Thoracic aorta (tissue), 2 donors: Measurements from ENCODE around the gene PIGU. TPM values are rescaled to one million over a fixed set of nuclear protein-coding genes. Genes with fewer than 3 reads are reported as not detected.
"Not testable (repeated sequence)": the region's sequence is repeated elsewhere in the genome, so short reads cannot be mapped to it uniquely, and the experiment has no call there.

Source experiments
- ATAC-seq: fragments of 150-250 bp; one replicate; pipeline ENCODE4 v1.8.0; 2017; ENCODE audit warnings: low read depth; ENCODE audit not compliant: insufficient number of reproducible peaks, low FRiP score
- DNase-seq: peaks from one replicate; pipeline ENCODE4 v3.0.0-alpha.2; 2020; ENCODE audit warnings: low spot score
- H3K27ac ChIP-seq, 2 donors: fragments of 200-600 bp; sonication (generic); 1 replicate in 1 of 2; 2 replicates in 1 of 2; pipeline ENCODE4 v1.5.1; 2016; ENCODE audit warnings: mild to moderate bottlenecking in 2 of 2, moderate library complexity in 2 of 2
- H3K27me3 ChIP-seq: fragments of 200-600 bp; sonication (generic); replicated peaks from 2 replicates; pipeline ENCODE4 v1.6.0; 2016; ENCODE audit warnings: mild to moderate bottlenecking; ENCODE audit not compliant: insufficient read depth
- H3K36me3 ChIP-seq: fragments of 200-600 bp; sonication (generic); one replicate; pipeline ENCODE4 v1.5.1; 2016
- H3K4me1 ChIP-seq, 2 donors: fragments of 200-600 bp; sonication (generic); 1 replicate in 1 of 2; 2 replicates in 1 of 2; pipeline versions ENCODE4 v1.5.1 to v1.6.0; 2016; ENCODE audit warnings: low read depth in 2 of 2, mild to moderate bottlenecking in 1 of 2; ENCODE audit not compliant: control insufficient read depth in 1 of 2
- H3K4me3 ChIP-seq: fragments of 200-600 bp; sonication (generic); 2 replicates; pipeline ENCODE4 v1.5.1; 2016; ENCODE audit warnings: mild to moderate bottlenecking
- H3K9me3 ChIP-seq: fragments of 200-600 bp; sonication (generic); 2 replicates; pipeline ENCODE4 v1.5.1; 2016
- CTCF ChIP-seq: fragments of 200-600 bp; sonication (generic); IDR thresholded peaks from one replicate; pipeline ENCODE4 v1.5.1; 2019; ENCODE audit warnings: antibody characterized with exemption
- total RNA-seq, 2 donors: library from RNA; depleted of rRNA; stranded (reverse); fragments of >200 nt; gene quantifications; one replicate each; pipeline versions ENCODE4 v1.1.0 to v1.2.3, GENCODE V29; 2016

PIGU gene
- total RNA-seq, 2 donors from 2014 or later = 10.2 to 10.4 TPM

- DNase-seq (no peak), ATAC-seq (no peak)
- Histone ChIP-seq H3K27ac (no peak overlapping the region), H3K4me3 (no peak overlapping the region), H3K36me3 (no peaks in the 10 kb centered on the region), H3K27me3 (no peaks in the 10 kb centered on the region), H3K4me1 (no peaks in the 10 kb centered on the region), H3K9me3 (no peaks in the 10 kb centered on the region)
- TF ChIP-seq CTCF = no peak
Measured at GRCh38 chr20:34669094-34669493, 7.8 kb downstream of the PIGU start.

- not testable (repeated sequence) for ATAC-seq, H3K36me3 ChIP-seq, H3K27ac ChIP-seq, H3K27me3 ChIP-seq, H3K9me3 ChIP-seq, H3K4me3 ChIP-seq, H3K4me1 ChIP-seq, DNase-seq
Measured at GRCh38 chr20:34664751-34665150, 12.1 kb downstream of the PIGU start.

GRCh38 chr20:34663213-34663943 lies 13.5 kb downstream of the PIGU start:
- Histone ChIP-seq H3K36me3 (no peaks in the 10 kb centered on the region), H3K27ac (no peak overlapping the region), H3K27me3 (no peaks in the 10 kb centered on the region), H3K4me1 (no peaks in the 10 kb centered on the region), H3K9me3 (no peaks in the 10 kb centered on the region), H3K4me3 (no peak overlapping the region)
- ATAC-seq = no peak
- no peak for DNase-seq
- TF ChIP-seq CTCF = no peak

GRCh38 chr20:34661811-34662210 lies 15.1 kb downstream of the PIGU start:
- not testable (repeated sequence) for H3K36me3 ChIP-seq, H3K4me1 ChIP-seq, H3K9me3 ChIP-seq, H3K27me3 ChIP-seq, DNase-seq, H3K27ac ChIP-seq, H3K4me3 ChIP-seq, ATAC-seq

- not testable (repeated sequence) for H3K36me3 ChIP-seq, H3K4me3 ChIP-seq, H3K27me3 ChIP-seq, H3K4me1 ChIP-seq, DNase-seq, H3K27ac ChIP-seq, ATAC-seq, H3K9me3 ChIP-seq
Measured at GRCh38 chr20:34658654-34659053, 18.2 kb downstream of the PIGU start.

GRCh38 chr20:34654207-34654744 lies 22.6 kb downstream of the PIGU start:
- Histone ChIP-seq H3K36me3 (no peaks in the 10 kb centered on the region), H3K27me3 (no peaks in the 10 kb centered on the region), H3K4me1 (no peaks in the 10 kb centered on the region), H3K4me3 (no peak overlapping the region), H3K9me3 (no peaks in the 10 kb centered on the region), H3K27ac (no peak overlapping the region)
- DNase-seq (no peak), ATAC-seq (no peak)
- no peak for TF ChIP-seq CTCF
